KMS-11 (cell line): ENCODE results near the gene HDX.

ENCODE experiments used
- H2AFZ ChIP-seq: fragments of 200-600 bp; sonication (generic); 2 replicates; pipeline ENCODE4 v1.6.1; 2016; ENCODE audit warnings: antibody characterized with exemption, mixed run types, low read depth
- H3K27ac ChIP-seq: fragments of 200-600 bp; sonication (generic); 2 replicates; pipeline ENCODE4 v1.6.1; 2016; ENCODE audit warnings: mild to moderate bottlenecking, mixed run types
- H3K27me3 ChIP-seq: fragments of 200-600 bp; sonication (generic); 2 replicates; pipeline ENCODE4 v1.6.1; 2017; ENCODE audit warnings: mild to moderate bottlenecking, low read depth, mixed run types, moderate library complexity; ENCODE audit not compliant: insufficient read depth
- H3K36me3 ChIP-seq: fragments of 200-600 bp; sonication (generic); 2 replicates; pipeline ENCODE4 v1.6.1; 2017; ENCODE audit warnings: mild to moderate bottlenecking, mixed run types; ENCODE audit not compliant: insufficient read depth
- H3K4me1 ChIP-seq: fragments of 200-600 bp; sonication (generic); 2 replicates; pipeline ENCODE4 v1.6.1; 2016; ENCODE audit warnings: mild to moderate bottlenecking, low read depth, mixed run types; ENCODE audit not compliant: poor library complexity, severe bottlenecking
- H3K4me2 ChIP-seq: fragments of 200-600 bp; sonication (generic); 2 replicates; pipeline ENCODE4 v1.7.0; 2016; ENCODE audit warnings: mild to moderate bottlenecking, mixed run types
- H3K4me3 ChIP-seq: fragments of 200-600 bp; sonication (generic); IDR thresholded peaks from 2 replicates; pipeline ENCODE4 v1.6.1; 2017; ENCODE audit warnings: low read depth, low read length, mixed read lengths; ENCODE audit not compliant: insufficient read depth
- H3K79me2 ChIP-seq: fragments of 200-600 bp; sonication (generic); 2 replicates; pipeline ENCODE4 v1.6.1; 2016; ENCODE audit warnings: low read depth, mixed run types; ENCODE audit not compliant: insufficient read depth
- H3K9ac ChIP-seq: fragments of 200-600 bp; sonication (generic); 2 replicates; pipeline ENCODE4 v1.6.1; 2016; ENCODE audit warnings: mild to moderate bottlenecking, mixed run types
- H4K20me1 ChIP-seq: fragments of 200-600 bp; sonication (generic); 2 replicates; pipeline ENCODE4 v1.6.1; 2016; ENCODE audit warnings: mild to moderate bottlenecking, mixed run types; ENCODE audit not compliant: insufficient read depth
- CTCF ChIP-seq: fragments of 200-600 bp; sonication (generic); conservative IDR thresholded peaks from 2 replicates; pipeline ENCODE4 v1.6.1; 2017; ENCODE audit warnings: low read depth, mild to moderate bottlenecking, antibody characterized with exemption, low read length, moderate library complexity, mixed read lengths

HDX gene

GRCh38 chrX:84363663-84364062 lies 138.6 kb downstream of the HDX start:
- H3K9ac ChIP-seq, result no peak overlapping the region
- H4K20me1 ChIP-seq, result no peaks in the 10 kb centered on the region
- peaks cover 7% of the 10 kb centered on the region for H3K4me1 ChIP-seq
- no peak overlapping the region for H3K4me3 ChIP-seq
- no peak for TF ChIP-seq CTCF
- no peaks in the 10 kb centered on the region for H3K36me3 ChIP-seq
- H3K27me3 ChIP-seq, result no peaks in the 10 kb centered on the region
- H3K27ac ChIP-seq, result no peak overlapping the region
- no peaks in the 10 kb centered on the region for H3K79me2 ChIP-seq
- H3K4me2 ChIP-seq, result no peak overlapping the region
- H2AFZ ChIP-seq, result no peak overlapping the region

- Histone ChIP-seq H3K4me1 (peaks cover 7% of the 10 kb centered on the region), H3K4me3 (no peak overlapping the region), H2AFZ (no peak overlapping the region), H3K9ac (no peak overlapping the region), H4K20me1 (no peaks in the 10 kb centered on the region), H3K36me3 (no peaks in the 10 kb centered on the region), H3K79me2 (no peaks in the 10 kb centered on the region), H3K27ac (no peak overlapping the region), H3K27me3 (no peaks in the 10 kb centered on the region), H3K4me2 (no peak overlapping the region)
- no peak for TF ChIP-seq CTCF
Observed at GRCh38 chrX:84363051-84363450, 139.2 kb downstream of the HDX start.

- H4K20me1 ChIP-seq, result no peaks in the 10 kb centered on the region
- H3K27me3 ChIP-seq, result no peaks in the 10 kb centered on the region
- peaks cover 7% of the 10 kb centered on the region for H3K4me1 ChIP-seq
- H3K27ac ChIP-seq, result no peak overlapping the region
- H3K4me2 ChIP-seq, result no peak overlapping the region
- no peaks in the 10 kb centered on the region for H3K79me2 ChIP-seq
- no peak overlapping the region for H3K4me3 ChIP-seq
- TF ChIP-seq CTCF, result no peak
- H2AFZ ChIP-seq, result no peak overlapping the region
- H3K36me3 ChIP-seq, result no peaks in the 10 kb centered on the region
- no peak overlapping the region for H3K9ac ChIP-seq
Observed at GRCh38 chrX:84362184-84362838, 139.9 kb downstream of the HDX start.

- no peaks in the 10 kb centered on the region for H3K79me2 ChIP-seq
- H3K4me1 ChIP-seq, result no peaks in the 10 kb centered on the region
- H3K9ac ChIP-seq, result no peak overlapping the region
- TF ChIP-seq CTCF, result no peak
- no peak overlapping the region for H3K4me2 ChIP-seq
- H2AFZ ChIP-seq, result no peak overlapping the region
- no peak overlapping the region for H3K27ac ChIP-seq
- H4K20me1 ChIP-seq, result no peaks in the 10 kb centered on the region
- H3K27me3 ChIP-seq, result no peaks in the 10 kb centered on the region
- no peak overlapping the region for H3K4me3 ChIP-seq
- H3K36me3 ChIP-seq, result no peaks in the 10 kb centered on the region
Observed at GRCh38 chrX:84358271-84358670, 144.0 kb downstream of the HDX start.
